Lower leg skin (tissue), 3 donors: ENCODE measurements around the gene SEC61B.

Experiments
- CTCF ChIP-seq, 3 donors: fragments of 450-650 bp; IDR thresholded peaks; one replicate each; pipeline ENCODE4 v1.5.1; 2016; ENCODE audit warnings: antibody characterized with exemption in 3 of 3, mild to moderate bottlenecking in 3 of 3, moderate library complexity in 2 of 3
- POLR2A ChIP-seq, 2 donors: fragments of 450-650 bp; IDR thresholded peaks; one replicate each; pipeline ENCODE4 v1.6.1; 2016 to 2017; ENCODE audit warnings: antibody characterized with exemption in 2 of 2, mild to moderate bottlenecking in 1 of 2, moderate library complexity in 1 of 2

GRCh38 chr9:99249619-99250018 lies 27.5 kb downstream of the SEC61B start:
- TF ChIP-seq CTCF (IDR thresholded peaks at IDR 0.05): no peak
- TF ChIP-seq POLR2A (IDR thresholded peaks at IDR 0.05): no peak
